SK-N-SH treated with all-trans-retinoic acid at 6 μM for 48 hours (cell line): ENCODE results near the gene SAMHD1.

ENCODE experiments used
- ATAC-seq: fragments of 200-7000 bp; cut with Tn5 transposase; 3 replicates; pipeline ENCODE4 v1.9.1; 2020; ENCODE audit warnings: mild to moderate bottlenecking, moderate library complexity
- ARNTL ChIP-seq: fragments of 450-650 bp; formaldehyde crosslinking; IDR thresholded peaks from 2 replicates; pipeline ENCODE4 v1.5.0; 2020; ENCODE audit warnings: low read depth, mild to moderate bottlenecking, moderate library complexity, borderline replicate concordance
- BACH2 ChIP-seq: fragments of 250-450 bp; sonication (Bioruptor Pico); IDR thresholded peaks from 2 replicates; pipeline ENCODE4 v1.9.0; 2021; ENCODE audit warnings: mild to moderate bottlenecking, borderline replicate concordance
- CREB5 ChIP-seq: fragments of 250-450 bp; sonication (Bioruptor Pico); IDR thresholded peaks from 2 replicates; pipeline ENCODE4 v1.5.1; 2020; ENCODE audit warnings: low read depth, mild to moderate bottlenecking, moderate library complexity
- CSDC2 ChIP-seq: fragments of 250-450 bp; sonication (Bioruptor Pico); IDR thresholded peaks from 2 replicates; pipeline ENCODE4 v1.5.0; 2020; ENCODE audit warnings: mild to moderate bottlenecking, moderate library complexity
- CSRNP3 ChIP-seq: fragments of 250-450 bp; sonication (Bioruptor Pico); IDR thresholded peaks from 2 replicates; pipeline ENCODE4 v1.5.1; 2021; ENCODE audit warnings: mild to moderate bottlenecking, moderate library complexity
- ESRRG ChIP-seq: fragments of 250-450 bp; sonication (Bioruptor Pico); IDR thresholded peaks from 2 replicates; pipeline ENCODE4 v1.6.1; 2021; ENCODE audit warnings: mild to moderate bottlenecking
- GLIS3 ChIP-seq: fragments of 250-450 bp; sonication (Bioruptor Pico); IDR thresholded peaks from 2 replicates; pipeline ENCODE4 v1.5.0; 2020; ENCODE audit warnings: mild to moderate bottlenecking, moderate library complexity
- ISL1 ChIP-seq: fragments of 250-450 bp; sonication (Bioruptor Pico); IDR thresholded peaks from 2 replicates; pipeline ENCODE4 v2.1.2; 2022; ENCODE audit warnings: mild to moderate bottlenecking, moderate library complexity
- OSR1 ChIP-seq: fragments of 250-450 bp; sonication (Bioruptor Pico); IDR thresholded peaks from 2 replicates; pipeline ENCODE4 v1.8.0; 2022; ENCODE audit warnings: moderate library complexity, mild to moderate bottlenecking, inconsistent platforms
- PATZ1 ChIP-seq: fragments of 250-450 bp; sonication (Bioruptor Pico); IDR thresholded peaks from 2 replicates; pipeline ENCODE4 v1.8.0; 2020; ENCODE audit warnings: mild to moderate bottlenecking, moderate library complexity, borderline replicate concordance
- POU6F1 ChIP-seq: fragments of 250-450 bp; sonication (Bioruptor Pico); IDR thresholded peaks from 2 replicates; pipeline ENCODE4 v1.8.0; 2021; ENCODE audit warnings: low read depth, mild to moderate bottlenecking, moderate library complexity, borderline replicate concordance
- PPARA ChIP-seq: fragments of 250-450 bp; sonication (Bioruptor Pico); IDR thresholded peaks from 2 replicates; pipeline ENCODE4 v1.5.0; 2020; ENCODE audit warnings: mild to moderate bottlenecking, borderline replicate concordance
- RARB ChIP-seq: fragments of 250-450 bp; sonication (Bioruptor Pico); IDR thresholded peaks from 2 replicates; pipeline ENCODE4 v1.8.0; 2021; ENCODE audit warnings: mild to moderate bottlenecking, moderate library complexity
- SNAI2 ChIP-seq: fragments of 250-450 bp; sonication (Bioruptor Pico); IDR thresholded peaks from 2 replicates; pipeline ENCODE4 v1.5.0; 2020; ENCODE audit warnings: mild to moderate bottlenecking, moderate library complexity
- TCF4 ChIP-seq: fragments of 250-450 bp; sonication (Bioruptor Pico); IDR thresholded peaks from 2 replicates; pipeline ENCODE4 v1.8.0; 2021; ENCODE audit warnings: mild to moderate bottlenecking, moderate library complexity, borderline replicate concordance
- TOX ChIP-seq: fragments of 250-450 bp; sonication (Bioruptor Pico); IDR thresholded peaks from 2 replicates; pipeline ENCODE4 v1.8.0; 2021; ENCODE audit warnings: mild to moderate bottlenecking, moderate library complexity, borderline replicate concordance
- TSHZ2 ChIP-seq: fragments of 250-450 bp; sonication (Bioruptor Pico); IDR thresholded peaks from 2 replicates; pipeline ENCODE4 v1.5.0; 2020; ENCODE audit warnings: mild to moderate bottlenecking, moderate library complexity
- ZC3H10 ChIP-seq: fragments of 250-450 bp; sonication (Bioruptor Pico); IDR thresholded peaks from 2 replicates; pipeline ENCODE4 v1.5.1; 2021; ENCODE audit warnings: mild to moderate bottlenecking, moderate library complexity
- ZFP3 ChIP-seq: fragments of 250-450 bp; sonication (Bioruptor Pico); IDR thresholded peaks from 2 replicates; pipeline ENCODE4 v1.5.0; 2020; ENCODE audit warnings: mild to moderate bottlenecking, moderate library complexity
- ZFP30 ChIP-seq: fragments of 450-650 bp; formaldehyde crosslinking; IDR thresholded peaks from 2 replicates; pipeline ENCODE4 v1.5.0; 2022; ENCODE audit warnings: mild to moderate bottlenecking, moderate library complexity
- ZNF565 ChIP-seq: fragments of 450-650 bp; formaldehyde crosslinking; conservative IDR thresholded peaks from 2 replicates; pipeline ENCODE4 v1.5.0; 2020; ENCODE audit warnings: low read depth, mild to moderate bottlenecking, moderate library complexity
- ZNF8 ChIP-seq: fragments of 450-650 bp; formaldehyde crosslinking; IDR thresholded peaks from 2 replicates; pipeline ENCODE4 v1.5.0; 2020; ENCODE audit warnings: mild to moderate bottlenecking, moderate library complexity

The SAMHD1 gene

GRCh38 chr20:36883977-36884535 is 67.5 kb downstream of the SAMHD1 start:
- ATAC-seq, result no peak
- TF ChIP-seq SNAI2 (CRISPR knock-in tag) (no peak), ZNF565 (CRISPR knock-in tag) (no peak), CREB5 (no peak)
- TF ChIP-seq, all 23 proteins: peak for 0

GRCh38 chr20:36881888-36882287 is 69.6 kb downstream of the SAMHD1 start:
- ATAC-seq, result peak; percentile 15; the same call in 1 of the 3 replicates
- TF ChIP-seq PPARA (CRISPR knock-in tag) (no peak), TCF4 (CRISPR knock-in tag) (no peak), CSRNP3 (CRISPR knock-in tag) (no peak), PATZ1 (CRISPR knock-in tag) (no peak), ISL1 (CRISPR knock-in tag) (no peak), SNAI2 (CRISPR knock-in tag) (no peak), CREB5 (no peak), TSHZ2 (no peak), ARNTL (CRISPR knock-in tag) (no peak), GLIS3 (CRISPR knock-in tag) (no peak), ESRRG (CRISPR knock-in tag) (no peak), CSDC2 (CRISPR knock-in tag) (no peak), ZNF565 (CRISPR knock-in tag) (no peak), OSR1 (CRISPR knock-in tag) (no peak), ZC3H10 (CRISPR knock-in tag) (no peak)

- ATAC-seq, result no peak
- TF ChIP-seq TSHZ2, result no peak
- no peak for TF ChIP-seq TOX (CRISPR knock-in tag)
- no peak for TF ChIP-seq POU6F1 (CRISPR knock-in tag)
- TF ChIP-seq ARNTL (CRISPR knock-in tag), result no peak
- TF ChIP-seq ZFP3 (CRISPR knock-in tag), result no peak
- no peak for TF ChIP-seq BACH2 (CRISPR knock-in tag)
- no peak for TF ChIP-seq OSR1 (CRISPR knock-in tag)
- no peak for TF ChIP-seq PATZ1 (CRISPR knock-in tag)
- TF ChIP-seq TCF4 (CRISPR knock-in tag), result no peak
- no peak for TF ChIP-seq ZNF565 (CRISPR knock-in tag)
- no peak for TF ChIP-seq RARB (CRISPR knock-in tag)
- TF ChIP-seq ZFP30 (CRISPR knock-in tag), result no peak
- no peak for TF ChIP-seq ISL1 (CRISPR knock-in tag)
- no peak for TF ChIP-seq CSDC2 (CRISPR knock-in tag)
- TF ChIP-seq GLIS3 (CRISPR knock-in tag), result no peak
- TF ChIP-seq ZNF8 (CRISPR knock-in tag), result no peak
Observed at GRCh38 chr20:36881331-36881730, 70.2 kb downstream of the SAMHD1 start.
